H1 (cell line): Measurements from ENCODE around the gene FBXW2. TPM values are rescaled to one million over a fixed set of nuclear protein-coding genes. Genes with fewer than 3 reads are reported as not detected.

ENCODE experiments used
- CTCF ChIA-PET: fragments of 300-600 bp; sonication (Branson Sonifier 250); formaldehyde crosslinking; loops from one replicate; lab custom pipeline; 2021; ENCODE audit not compliant: partially characterized antibody; lab: Charles Lee
- POLR2A ChIA-PET: fragments of 300-600 bp; sonication (Branson Sonifier 250); formaldehyde crosslinking; loops from one replicate; lab custom pipeline; 2021; ENCODE audit warnings: inconsistent platforms; ENCODE audit not compliant: partially characterized antibody; lab: Charles Lee
- DNase-seq, 2 experiments: peaks; one replicate each; pipeline versions ENCODE4 v3.0.0 to v3.0.0-alpha.2; 2010 to 2022; ENCODE audit warnings: low spot score in 2 of 2, low read depth in 1 of 2, mixed read lengths in 1 of 2
- FAIRE-seq: peaks from 2 replicates; lab custom pipeline; 2011; peaks lifted over from hg19 to GRCh38; lab: Jason Lieb, UNC
- H2AFZ ChIP-seq: 2 replicates; pipeline ENCODE4 v1.8.1; 2012; ENCODE audit warnings: low read length, inconsistent platforms
- H2AK5ac ChIP-seq: 2 replicates; pipeline ENCODE4 v1.6.1; 2013; ENCODE audit warnings: low read depth, low read length
- H2BK120ac ChIP-seq: replicated peaks from 2 replicates; pipeline ENCODE3; 2013; ENCODE audit warnings: low read depth, low read length, inconsistent platforms
- H2BK12ac ChIP-seq: 2 replicates; pipeline ENCODE4 v1.6.1; 2013; ENCODE audit warnings: low read depth, low read length
- H2BK15ac ChIP-seq: 2 replicates; pipeline ENCODE4 v1.6.1; 2013; ENCODE audit warnings: low read length
- H2BK20ac ChIP-seq: 2 replicates; pipeline ENCODE4 v1.6.1; 2013; ENCODE audit warnings: low read length
- H2BK5ac ChIP-seq: 2 replicates; pipeline ENCODE4 v1.6.1; 2013; ENCODE audit warnings: low read depth, low read length
- H3K14ac ChIP-seq: 2 replicates; pipeline ENCODE4 v1.6.1; 2013; ENCODE audit warnings: inconsistent platforms; ENCODE audit not compliant: insufficient read length
- H3K18ac ChIP-seq: 2 replicates; pipeline ENCODE4 v1.6.1; 2013; ENCODE audit warnings: low read length; ENCODE audit errors: extremely low read depth
- H3K23ac ChIP-seq: 2 replicates; pipeline ENCODE4 v1.6.1; 2013; ENCODE audit warnings: inconsistent platforms; ENCODE audit not compliant: insufficient read length
- H3K23me2 ChIP-seq: 2 replicates; pipeline ENCODE4 v1.6.1; 2013; ENCODE audit warnings: low read depth, low read length
- H3K27ac ChIP-seq: 2 replicates; pipeline ENCODE4 v1.6.1; 2011; ENCODE audit warnings: low read depth, low read length, inconsistent platforms
- H3K27me3 ChIP-seq, 4 experiments: replicated peaks in 1 of 4; 1 replicate in 1 of 4; 2 replicates in 3 of 4; pipeline versions ENCODE4 v1.6.1 to v1.8.1; 2011 to 2013; ENCODE audit warnings: low read length in 3 of 4, mild to moderate bottlenecking in 3 of 4, inconsistent platforms in 2 of 4, mixed read lengths in 2 of 4, moderate library complexity in 1 of 4; ENCODE audit not compliant: control insufficient read depth in 3 of 4, insufficient read depth in 3 of 4; ENCODE audit errors: extremely low read depth in 1 of 4
- H3K36me3 ChIP-seq, 4 experiments: 2 replicates each; pipeline versions ENCODE4 v1.6.1 to v1.8.1; 2011 to 2013; ENCODE audit warnings: mild to moderate bottlenecking in 4 of 4, low read length in 3 of 4, moderate library complexity in 2 of 4, control low read depth in 1 of 4, inconsistent platforms in 1 of 4; ENCODE audit not compliant: insufficient read depth in 4 of 4, control insufficient read depth in 2 of 4
- H3K4ac ChIP-seq: replicated peaks from 2 replicates; pipeline ENCODE3; 2013; ENCODE audit warnings: low read length, low read depth, mixed read lengths, inconsistent platforms; ENCODE audit not compliant: insufficient read length
- H3K4me1 ChIP-seq, 4 experiments: replicated peaks in 1 of 4; 1 replicate in 1 of 4; 2 replicates in 3 of 4; pipeline versions ENCODE4 v1.6.1 to v1.8.1; 2011 to 2013; ENCODE audit warnings: low read length in 3 of 4, inconsistent platforms in 2 of 4, mixed read lengths in 1 of 4; ENCODE audit not compliant: insufficient read depth in 4 of 4, control insufficient read depth in 3 of 4
- H3K4me2 ChIP-seq, 2 experiments: 2 replicates each; pipeline versions ENCODE4 v1.6.1 to v1.8.1; 2011 to 2013; ENCODE audit warnings: low read depth in 2 of 2, low read length in 2 of 2, control low read depth in 1 of 2, inconsistent platforms in 1 of 2, mild to moderate bottlenecking in 1 of 2; ENCODE audit not compliant: insufficient read depth in 1 of 2
- H3K4me3 ChIP-seq, 4 experiments: fragments of 200-600, 300-600 bp in 1 of 4; sonication (generic), shearing (Covaris generic), sonication (Bioruptor Twin) in 1 of 4; 2 replicates each; pipeline versions ENCODE4 v1.5.1 to v1.8.1; 2011 to 2016; ENCODE audit warnings: low read length in 4 of 4, low read depth in 3 of 4, control low read depth in 2 of 4, inconsistent platforms in 2 of 4, mild to moderate bottlenecking in 2 of 4, mixed read lengths in 1 of 4, moderate library complexity in 1 of 4; ENCODE audit not compliant: insufficient read depth in 2 of 4; ENCODE audit errors: extremely low read depth in 1 of 4
- H3K56ac ChIP-seq: replicated peaks from 2 replicates; pipeline ENCODE3; 2013; ENCODE audit warnings: low read depth, mild to moderate bottlenecking, mixed read lengths, low read length, inconsistent platforms; ENCODE audit not compliant: insufficient read length
- H3K79me1 ChIP-seq: 2 replicates; pipeline ENCODE4 v1.6.1; 2013; ENCODE audit warnings: low read depth, low read length, control low read depth
- H3K79me2 ChIP-seq, 2 experiments: 2 replicates each; pipeline versions ENCODE4 v1.6.1 to v1.8.1; 2012 to 2013; ENCODE audit warnings: low read length in 2 of 2, mild to moderate bottlenecking in 2 of 2, inconsistent platforms in 1 of 2; ENCODE audit not compliant: insufficient read depth in 2 of 2, control insufficient read depth in 1 of 2
- H3K9ac ChIP-seq, 4 experiments: replicated peaks in 1 of 4; 1 replicate in 1 of 4; 2 replicates in 3 of 4; pipeline versions ENCODE4 v1.6.1 to v1.8.1; 2011 to 2013; ENCODE audit warnings: low read depth in 3 of 4, low read length in 3 of 4, control low read depth in 2 of 4, mild to moderate bottlenecking in 2 of 4, moderate library complexity in 2 of 4, inconsistent platforms in 1 of 4; ENCODE audit errors: extremely low read depth in 1 of 4
- H3K9me3 ChIP-seq, 2 experiments: 2 replicates each; pipeline versions ENCODE4 v1.6.1 to v1.8.1; 2012 to 2013; ENCODE audit warnings: mild to moderate bottlenecking in 2 of 2, moderate library complexity in 2 of 2, control low read depth in 1 of 2, inconsistent platforms in 1 of 2, low read depth in 1 of 2, low read length in 1 of 2, mixed read lengths in 1 of 2; ENCODE audit not compliant: insufficient read depth in 2 of 2
- H4K20me1 ChIP-seq, 2 experiments: replicated peaks in 1 of 2; 2 replicates each; pipeline versions ENCODE3 to v1.8.1; 2011 to 2013; ENCODE audit warnings: inconsistent platforms in 2 of 2, low read length in 2 of 2, mild to moderate bottlenecking in 1 of 2; ENCODE audit not compliant: insufficient read depth in 2 of 2, control insufficient read depth in 1 of 2
- H4K5ac ChIP-seq: 2 replicates; pipeline ENCODE4 v1.6.1; 2013; ENCODE audit warnings: low read length, low read depth, mixed read lengths, inconsistent platforms; ENCODE audit not compliant: insufficient read length
- H4K8ac ChIP-seq: 2 replicates; pipeline ENCODE4 v1.8.0; 2013; ENCODE audit warnings: mild to moderate bottlenecking, moderate library complexity, low read length, inconsistent platforms; ENCODE audit not compliant: insufficient read depth; ENCODE audit errors: extremely low read depth
- H4K91ac ChIP-seq: replicated peaks from 2 replicates; pipeline ENCODE3; 2013; ENCODE audit warnings: low read length, mixed read lengths, inconsistent platforms; ENCODE audit not compliant: insufficient read length
- RAD21 ChIP-seq, 2 experiments: IDR thresholded peaks in 1 of 2; conservative IDR thresholded peaks in 1 of 2; 2 replicates each; pipeline ENCODE4 v1.6.1; 2011; ENCODE audit warnings: low read depth in 2 of 2, low read length in 2 of 2, improper control_type of control experiment in 1 of 2, inconsistent platforms in 1 of 2, mild to moderate bottlenecking in 1 of 2, moderate library complexity in 1 of 2
- WGBS, 2 experiments: shearing (Covaris generic) in 1 of 2; methylation state at CpG; one replicate each; pipeline versions ENCODE4 v1.1.6 to v1.1.7; 2013 to 2015; ENCODE audit warnings: low lambda C conversion rate in 2 of 2, mixed read lengths in 2 of 2, inconsistent platforms in 1 of 2, low coverage in 1 of 2, missing lambda C conversion rate in 1 of 2; ENCODE audit not compliant: insufficient replicate concordance in 2 of 2, insufficient coverage in 1 of 2, insufficient read length in 1 of 2; ENCODE audit errors: extremely low coverage in 1 of 2, missing lambda C conversion rate in 1 of 2; 5-methylcytosine and 5-hydroxymethylcytosine counted together
- polyA plus RNA-seq, 7 experiments: library from polyadenylated mRNA; depleted of rRNA in 3 of 7; stranded (reverse) in 5 of 7; unstranded in 2 of 7; fragments of >200 nt in 5 of 7; fragments of 200-250 nt in 2 of 7; gene quantifications; 1 replicate in 5 of 7; 2 replicates in 1 of 7; 4 replicates in 1 of 7; pipeline versions ENCODE4 v1.2.1 to v1.2.3, GENCODE V29; 2011 to 2013; ENCODE audit warnings: missing spikeins in 2 of 7, mixed read lengths in 2 of 7
- total RNA-seq: library from RNA; stranded (reverse); fragmentation: NEBNext Ultra II Directional; extraction: Animal tissue kit (Norgen Biotek cat#: 25700); gene quantifications from 2 replicates; pipeline ENCODE4 v1.2.1, GENCODE V29; 2021

FBXW2 gene
- total and polyA plus RNA-seq, 2 of the 8 experiments (the other 6 are each of a cell fraction or from before 2014, with no cell fraction given), result 19.2 to 65.3 TPM

- Histone ChIP-seq H4K8ac (no peak overlapping the region), H3K4ac (no peak overlapping the region), H4K20me1 (no peaks in the 10 kb centered on the region), H3K56ac (no peak overlapping the region), H3K18ac (no peak overlapping the region), H2AFZ (0 out of 2 replicates have a peak overlapping the region, but pooled peaks have one; percentile 21), H2BK20ac (no peak overlapping the region), H2BK12ac (no peak overlapping the region), H3K9ac (no peak overlapping the region), H3K79me2 (no peaks in the 10 kb centered on the region), H3K27ac (no peak overlapping the region), H2BK15ac (no peak overlapping the region), H2BK120ac (no peak overlapping the region), H3K23ac (no peak overlapping the region), H3K23me2 (no peaks in the 10 kb centered on the region), H3K9me3 (no peaks in the 10 kb centered on the region), H3K79me1 (no peaks in the 10 kb centered on the region), H3K14ac (no peak overlapping the region), H3K4me3 (no peak overlapping the region), H2AK5ac (no peak overlapping the region), H3K4me1 (peaks cover 0 to 6% (median 0%) of the 10 kb centered on the region in 4 experiments; a peak in 3 of 7 replicates), H4K91ac (no peak overlapping the region), H2BK5ac (no peak overlapping the region), H3K36me3 (no peaks in the 10 kb centered on the region), H3K27me3 (no peaks in the 10 kb centered on the region), H3K4me2 (no peak overlapping the region), H4K5ac (no peak overlapping the region)
- no peak for DNase-seq
- TF ChIP-seq RAD21 (IDR thresholded peaks at IDR 0.05 in 1 of 2, conservative IDR thresholded peaks at IDR 0.05 in 1 of 2; ENCODE audit: low read depth in 2 of 2, low read length in 2 of 2), result no peak
- FAIRE-seq, result no peak
- WGBS, 2 experiments, result 90% methylated on average over 5 of the region's 5 CpGs; no CpG with 5 or more reads in 1 of the 2 experiments
- CTCF ChIA-PET, result interaction anchor here (1.4 to 1.8 kb wide), 2 partner anchors 15 to 18 kb away, joined by 3 to 4 read pairs; no protein-coding TSS in a partner anchor
- POLR2A ChIA-PET, result interaction anchor here (2.4 kb wide), 1 partner anchor 18 kb away, joined by 7 read pairs; the partner anchor contains the start of gene MEGF9
Measured at GRCh38 chr9:120733190-120733589, 60.0 kb downstream of the FBXW2 start.
